CD14-positive monocyte (primary cell): ENCODE results near the gene PHB1. TPM values are rescaled to one million over a fixed set of nuclear protein-coding genes. Genes with fewer than 3 reads are reported as not detected.

ENCODE experiments used
- DNase-seq, 3 donors: peaks; one replicate each; pipeline ENCODE4 v3.0.0-alpha.2; 2011 to 2022
- H2AFZ ChIP-seq: 2 replicates; pipeline ENCODE4 v1.6.0; 2012; ENCODE audit warnings: mild to moderate bottlenecking, low read depth, low read length, inconsistent platforms; ENCODE audit not compliant: insufficient read depth, poor library complexity, severe bottlenecking
- H3K27ac ChIP-seq, 2 donors: 1 replicate in 1 of 2; 2 replicates in 1 of 2; pipeline ENCODE4 v1.5.1; 2012 to 2013; ENCODE audit warnings: low read length in 2 of 2, control low read depth in 1 of 2, inconsistent platforms in 1 of 2, low read depth in 1 of 2, mild to moderate bottlenecking in 1 of 2
- H3K27me3 ChIP-seq, 2 donors: one replicate each; pipeline versions ENCODE4 v1.6.0 to v1.6.1; 2011 to 2013; ENCODE audit warnings: low read length in 2 of 2; ENCODE audit not compliant: control insufficient read depth in 2 of 2, insufficient read depth in 2 of 2
- H3K36me3 ChIP-seq, 2 donors: replicated peaks in 1 of 2; 1 replicate in 1 of 2; 2 replicates in 1 of 2; pipeline versions ENCODE4 v1.5.1 to v1.6.1; 2012 to 2013; ENCODE audit warnings: low read length in 2 of 2, control low read depth in 1 of 2, inconsistent platforms in 1 of 2, mild to moderate bottlenecking in 1 of 2; ENCODE audit not compliant: insufficient read depth in 2 of 2, control insufficient read depth in 1 of 2
- H3K4me1 ChIP-seq, 2 donors: 1 replicate in 1 of 2; 2 replicates in 1 of 2; pipeline versions ENCODE4 v1.5.1 to v1.6.1; 2012 to 2013; ENCODE audit warnings: low read length in 2 of 2, control low read depth in 1 of 2, inconsistent platforms in 1 of 2, mild to moderate bottlenecking in 1 of 2, moderate library complexity in 1 of 2; ENCODE audit not compliant: insufficient read depth in 2 of 2, control insufficient read depth in 1 of 2
- H3K4me2 ChIP-seq: replicated peaks from 2 replicates; pipeline ENCODE3; 2012; ENCODE audit warnings: low read length, moderate library complexity, mild to moderate bottlenecking; ENCODE audit not compliant: poor library complexity, severe bottlenecking; ENCODE audit errors: extremely low read depth
- H3K4me3 ChIP-seq, 3 experiments: fragments of 200-600 bp in 1 of 3; sonication (generic) in 1 of 3; replicated peaks in 1 of 3; 1 replicate in 2 of 3; 2 replicates in 1 of 3; pipeline ENCODE4 v1.5.1; 2011 to 2013; ENCODE audit warnings: low read length in 3 of 3, mild to moderate bottlenecking in 3 of 3, control low read depth in 2 of 3, low read depth in 2 of 3, inconsistent platforms in 1 of 3, moderate library complexity in 1 of 3
- H3K79me2 ChIP-seq: 2 replicates; pipeline ENCODE4 v1.6.0; 2012; ENCODE audit warnings: mild to moderate bottlenecking, control low read depth, inconsistent platforms, low read length, moderate library complexity; ENCODE audit not compliant: insufficient read depth
- H3K9ac ChIP-seq: 2 replicates; pipeline ENCODE4 v1.6.0; 2017; ENCODE audit warnings: low read length, mild to moderate bottlenecking; ENCODE audit not compliant: insufficient read depth, poor library complexity, severe bottlenecking
- H3K9me3 ChIP-seq, 2 donors: replicated peaks in 1 of 2; 1 replicate in 1 of 2; 2 replicates in 1 of 2; pipeline versions ENCODE4 v1.5.1 to v1.6.1; 2012 to 2013; ENCODE audit warnings: low read length in 2 of 2, control low read depth in 1 of 2; ENCODE audit not compliant: control insufficient read depth in 1 of 2, insufficient read depth in 1 of 2
- H4K20me1 ChIP-seq: 2 replicates; pipeline ENCODE4 v1.6.0; 2012; ENCODE audit warnings: mild to moderate bottlenecking, low read length, control low read depth, moderate library complexity; ENCODE audit not compliant: insufficient read depth
- H3K27ac Mint-ChIP-seq, 7 donors: one replicate each; pipeline ENCODE4 v1.8.0; 2020; ENCODE audit warnings: mild to moderate bottlenecking in 7 of 7, mixed read lengths in 7 of 7, moderate library complexity in 6 of 7, inconsistent platforms in 2 of 7
- H3K27me3 Mint-ChIP-seq, 3 donors: one replicate each; pipeline ENCODE4 v1.8.0; 2021 to 2022; ENCODE audit warnings: low read depth in 3 of 3, mild to moderate bottlenecking in 3 of 3, mixed read lengths in 3 of 3, moderate library complexity in 3 of 3, inconsistent platforms in 1 of 3
- H3K36me3 Mint-ChIP-seq, 2 donors: one replicate each; pipeline ENCODE4 v1.8.0; 2020; ENCODE audit warnings: mixed read lengths in 2 of 2, inconsistent platforms in 1 of 2, mild to moderate bottlenecking in 1 of 2
- H3K4me1 Mint-ChIP-seq: one replicate; pipeline ENCODE4 v1.8.0; 2020; ENCODE audit warnings: mild to moderate bottlenecking, mixed read lengths
- H3K4me3 Mint-ChIP-seq, 2 donors: one replicate each; pipeline ENCODE4 v1.8.0; 2020; ENCODE audit warnings: mild to moderate bottlenecking in 2 of 2, mixed read lengths in 2 of 2, moderate library complexity in 1 of 2
- H3K9me3 Mint-ChIP-seq, 7 donors: one replicate each; pipeline ENCODE4 v1.8.0; 2020 to 2022; ENCODE audit warnings: mixed read lengths in 7 of 7, mild to moderate bottlenecking in 6 of 7, moderate library complexity in 6 of 7, inconsistent platforms in 2 of 7
- CTCF ChIP-seq: fragments of 200-600 bp; IDR thresholded peaks from one replicate; pipeline ENCODE4 v1.8.0; 2022; ENCODE audit warnings: antibody characterized with exemption, mild to moderate bottlenecking
- WGBS: methylation state at CpG from one replicate; pipeline ENCODE4 v1.1.5; 2013; ENCODE audit warnings: missing lambda C conversion rate; ENCODE audit not compliant: insufficient coverage; 5-methylcytosine and 5-hydroxymethylcytosine counted together
- intact Hi-C, 2 donors: fragments of 100-400 bp; cut with micrococcal nuclease; formaldehyde crosslinking; loops; one replicate each; pipeline versions ENCODE4 v1.15.0 to v1.15.1; 2023
- polyA plus RNA-seq, 3 donors: library from polyadenylated mRNA; depleted of rRNA in 1 of 3; unstranded in 2 of 3; stranded (reverse) in 1 of 3; fragments of 300-500 nt in 2 of 3; fragments of >200 nt in 1 of 3; fragmentation: Illumina TruSeq in 2 of 3; gene quantifications; 1 replicate in 2 of 3; 2 replicates in 1 of 3; pipeline ENCODE4 v1.2.3, GENCODE V29; 2012 to 2021

PHB1 gene
- polyA plus RNA-seq, 3 donors = 57.1 to 89.2 (median 83.9) TPM

GRCh38 chr17:49406421-49407061 is 8.1 kb downstream of the PHB1 start:
- intact Hi-C loops = loop anchor here in 1 of 2 donors (2.0 kb wide), 1 partner anchor 150 kb away; no protein-coding TSS in a partner anchor
- no peak overlapping the region for H3K9ac ChIP-seq

GRCh38 chr17:49404906-49405305 is 9.8 kb downstream of the PHB1 start:
- peaks cover 0 to 2% (median 1%) of the 10 kb centered on the region in 3 donors for H3K27me3 Mint-ChIP-seq
- H3K27ac Mint-ChIP-seq = no peak overlapping the region
- Histone ChIP-seq H3K27me3 (no peaks in the 10 kb centered on the region), H3K4me2 (no peak overlapping the region), H3K9ac (no peak overlapping the region), H2AFZ (no peak overlapping the region), H4K20me1 (no peaks in the 10 kb centered on the region), H3K9me3 (no peaks in the 10 kb centered on the region), H3K36me3 (peaks cover 43 to 68% of the 10 kb centered on the region in 2 donors), H3K27ac (no peak overlapping the region), H3K79me2 (no peaks in the 10 kb centered on the region), H3K4me1 (peaks cover 0 to 12% of the 10 kb centered on the region in 2 donors), H3K4me3 (no peak overlapping the region)
- H3K9me3 Mint-ChIP-seq = no peaks in the 10 kb centered on the region
- DNase-seq = no peak
- 95% methylated on average over 13 of the region's 14 CpGs for WGBS
- no peak overlapping the region for H3K4me3 Mint-ChIP-seq
- no peak for TF ChIP-seq CTCF
- intact Hi-C loops = no loop called here
- H3K36me3 Mint-ChIP-seq = peaks cover 59 to 71% of the 10 kb centered on the region in 2 donors
- H3K4me1 Mint-ChIP-seq = peaks cover 22% of the 10 kb centered on the region

More at GRCh38 chr17:49406421-49407061, 8.1 kb downstream of the PHB1 start:
- Mint-ChIP-seq H3K9me3 (no peaks in the 10 kb centered on the region), H3K4me1 (peaks cover 22% of the 10 kb centered on the region), H3K4me3 (no peak overlapping the region), H3K27ac (no peak overlapping the region), H3K36me3 (peaks cover 70 to 85% of the 10 kb centered on the region in 2 donors), H3K27me3 (peaks cover 0 to 2% (median 1%) of the 10 kb centered on the region in 3 donors)
- Histone ChIP-seq H2AFZ (no peak overlapping the region), H3K27me3 (no peaks in the 10 kb centered on the region), H3K27ac (no peak overlapping the region), H3K4me2 (no peak overlapping the region), H3K4me1 (peaks cover 0 to 12% of the 10 kb centered on the region in 2 donors), H4K20me1 (no peaks in the 10 kb centered on the region), H3K79me2 (no peaks in the 10 kb centered on the region), H3K9me3 (no peaks in the 10 kb centered on the region), H3K4me3 (no peak overlapping the region), H3K36me3 (peaks cover 58 to 84% of the 10 kb centered on the region in 2 donors)
- 92% methylated on average over 4 of the region's 9 CpGs for WGBS
- no peak for DNase-seq
- no peak for TF ChIP-seq CTCF
